Hepatic stellate cell (primary cell): Measurements from ENCODE around the gene AQP12B.

Experiments used
- DNase-seq: peaks from one replicate; pipeline ENCODE4 v3.0.0; 2011; ENCODE audit warnings: low spot score

Gene AQP12B

GRCh38 chr2:240632306-240632721 lies 50.4 kb downstream of the AQP12B start:
- no peak for DNase-seq

GRCh38 chr2:240631548-240632305 lies 51.0 kb downstream of the AQP12B start:
- DNase-seq: no peak

DNA sequence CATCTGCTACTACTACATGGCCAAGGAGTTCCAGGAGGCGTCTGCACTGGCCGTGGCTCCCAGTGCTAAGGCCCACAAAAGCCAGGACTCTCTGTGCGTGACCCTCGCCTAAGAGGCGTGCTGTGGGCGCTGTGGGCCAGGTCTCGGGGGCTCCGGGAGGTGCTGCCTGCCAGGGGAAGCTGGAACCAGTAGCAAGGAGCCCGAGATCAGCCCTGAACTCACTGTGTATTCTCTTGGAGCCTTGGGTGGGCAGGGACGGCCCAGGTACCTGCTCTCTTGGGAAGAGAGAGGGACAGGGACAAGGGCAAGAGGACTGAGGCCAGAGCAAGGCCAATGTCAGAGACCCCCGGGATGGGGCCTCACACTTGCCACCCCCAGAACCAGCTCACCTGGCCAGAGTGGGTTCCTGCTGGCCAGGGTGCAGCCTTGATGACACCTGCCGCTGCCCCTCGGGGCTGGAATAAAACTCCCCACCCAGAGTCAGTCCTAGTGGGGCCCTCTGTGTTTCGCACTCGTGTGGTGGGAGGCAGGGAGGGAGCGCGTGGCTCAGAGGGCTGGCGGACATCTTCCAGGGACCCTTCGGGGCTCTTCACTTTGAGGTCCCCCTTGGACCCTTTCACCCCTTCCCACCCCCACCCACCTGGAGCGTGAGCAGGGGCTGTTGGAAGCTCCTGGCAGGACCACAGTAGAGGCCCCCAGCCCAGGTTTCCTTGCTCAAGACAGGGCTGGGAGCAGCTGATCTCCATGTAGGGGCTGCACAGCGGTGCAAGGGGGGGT lies 51.7 kb downstream of the AQP12B start:
- no peak for DNase-seq

DNA sequence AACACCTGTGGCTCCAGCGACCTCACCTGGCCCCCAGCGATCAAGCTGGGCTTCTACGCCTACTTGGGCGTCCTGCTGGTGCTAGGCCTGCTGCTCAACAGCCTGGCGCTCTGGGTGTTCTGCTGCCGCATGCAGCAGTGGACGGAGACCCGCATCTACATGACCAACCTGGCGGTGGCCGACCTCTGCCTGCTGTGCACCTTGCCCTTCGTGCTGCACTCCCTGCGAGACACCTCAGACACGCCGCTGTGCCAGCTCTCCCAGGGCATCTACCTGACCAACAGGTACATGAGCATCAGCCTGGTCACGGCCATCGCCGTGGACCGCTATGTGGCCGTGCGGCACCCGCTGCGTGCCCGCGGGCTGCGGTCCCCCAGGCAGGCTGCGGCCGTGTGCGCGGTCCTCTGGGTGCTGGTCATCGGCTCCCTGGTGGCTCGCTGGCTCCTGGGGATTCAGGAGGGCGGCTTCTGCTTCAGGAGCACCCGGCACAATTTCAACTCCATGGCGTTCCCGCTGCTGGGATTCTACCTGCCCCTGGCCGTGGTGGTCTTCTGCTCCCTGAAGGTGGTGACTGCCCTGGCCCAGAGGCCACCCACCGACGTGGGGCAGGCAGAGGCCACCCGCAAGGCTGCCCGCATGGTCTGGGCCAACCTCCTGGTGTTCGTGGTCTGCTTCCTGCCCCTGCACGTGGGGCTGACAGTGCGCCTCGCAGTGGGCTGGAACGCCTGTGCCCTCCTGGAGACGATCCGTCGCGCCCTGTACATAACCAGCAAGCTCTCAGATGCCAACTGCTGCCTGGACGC lies 52.5 kb downstream of the AQP12B start:
- no peak for DNase-seq

GRCh38 chr2:240629619-240629967 lies 53.1 kb downstream of the AQP12B start:
- no peak for DNase-seq

DNA sequence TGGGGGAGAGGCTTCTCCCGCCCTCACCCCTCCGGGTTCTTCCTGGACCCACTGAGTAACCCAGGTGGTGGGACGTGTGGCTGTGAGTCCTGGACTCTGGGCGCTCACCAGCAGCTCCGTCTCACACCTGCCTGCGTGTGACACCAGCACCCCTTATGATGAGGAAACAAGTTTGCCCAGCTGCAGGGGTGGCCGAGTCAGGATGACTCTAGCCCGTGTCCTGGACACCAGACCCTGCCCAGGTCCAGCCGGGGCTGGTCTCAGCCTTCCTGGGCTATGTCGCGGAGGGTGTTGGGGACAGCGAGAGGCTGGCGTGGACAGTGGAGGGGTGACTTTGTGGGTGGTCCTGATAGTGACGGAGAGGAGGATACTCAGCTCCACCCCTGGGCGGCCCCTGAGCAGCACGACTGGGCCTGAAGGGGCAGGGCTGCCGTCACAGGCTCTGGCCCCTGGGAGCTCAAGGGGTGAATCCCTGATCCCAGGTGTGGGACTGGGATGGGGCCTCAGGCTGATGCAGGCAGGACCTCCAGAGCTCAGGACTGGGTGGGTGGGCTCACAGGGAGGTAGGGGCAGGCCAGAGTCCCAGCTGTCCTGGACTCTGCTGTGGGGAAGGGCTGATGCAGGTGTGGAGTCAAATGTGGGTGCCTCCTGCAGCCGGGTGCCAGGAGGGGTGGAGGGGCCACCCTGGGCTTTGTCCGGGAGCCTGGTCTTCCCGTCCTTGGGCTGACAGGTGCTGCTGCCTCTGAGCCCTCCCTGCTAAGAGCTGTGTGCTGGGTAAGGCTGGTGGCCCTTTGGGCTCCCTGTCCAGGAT lies 53.7 kb downstream of the AQP12B start:
- DNase-seq: no peak

DNA sequence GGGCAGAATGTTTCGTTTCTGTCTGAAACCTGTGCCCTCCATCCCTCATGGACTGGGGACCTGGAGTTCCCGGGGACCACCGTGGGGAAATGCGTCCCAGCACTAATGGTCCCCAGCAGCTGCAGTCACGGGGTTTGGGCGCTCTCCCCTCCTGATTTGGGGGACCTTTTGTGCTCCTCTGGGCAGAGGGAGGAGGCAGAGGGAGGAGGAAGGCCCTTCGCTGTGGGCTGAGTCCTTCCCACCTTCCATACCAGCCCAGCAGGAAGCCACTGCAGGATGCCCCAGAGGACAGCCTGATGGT lies 54.2 kb downstream of the AQP12B start:
- no peak for DNase-seq

- no peak for DNase-seq
Observed at GRCh38 chr2:240627736-240628506, 54.8 kb downstream of the AQP12B start.

DNA sequence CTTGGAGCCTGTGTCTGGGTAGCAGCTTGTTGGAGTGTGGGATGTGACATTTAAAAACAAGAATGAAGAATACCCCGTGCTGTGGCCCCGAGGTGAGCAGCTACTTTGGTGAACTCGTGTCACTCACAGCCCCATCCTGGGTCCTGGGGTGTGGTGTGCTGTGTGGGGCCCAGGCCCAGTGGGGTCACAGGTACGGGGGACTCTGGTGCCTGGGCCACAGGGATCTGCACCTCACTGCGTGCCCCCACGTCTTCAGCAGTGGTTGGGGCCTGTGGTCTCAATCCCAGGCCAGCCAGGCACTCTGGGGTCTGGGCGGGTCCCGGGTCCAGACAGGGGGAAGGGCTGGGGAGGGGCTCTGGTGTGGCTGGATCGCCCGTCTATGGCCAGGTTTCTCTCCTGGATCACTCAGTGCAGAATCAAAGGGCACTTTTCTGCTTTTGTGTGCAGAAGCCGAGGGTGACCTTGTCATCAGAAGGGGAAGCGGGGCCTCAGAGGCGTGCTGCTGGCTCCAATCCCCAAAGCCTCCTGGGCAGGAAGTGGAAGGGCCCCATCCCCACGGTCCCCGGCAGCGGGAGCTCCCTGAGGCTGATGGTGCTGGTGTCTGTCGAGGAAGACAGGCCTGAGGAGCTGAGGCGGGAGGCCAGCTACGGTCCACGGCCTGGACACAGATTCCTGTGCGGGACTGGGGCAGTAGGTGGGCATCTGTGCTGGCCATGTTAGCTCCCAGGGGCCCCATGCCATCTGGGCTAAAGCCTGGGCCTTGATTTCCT lies 56.0 kb downstream of the AQP12B start:
- DNase-seq: no peak
